ENCODE measurements around the gene AFF2.
"Not testable (repeated sequence)": the region's sequence is repeated elsewhere in the genome, so short reads cannot be mapped to it uniquely, and the experiment has no call there.

Gene AFF2

DNA sequence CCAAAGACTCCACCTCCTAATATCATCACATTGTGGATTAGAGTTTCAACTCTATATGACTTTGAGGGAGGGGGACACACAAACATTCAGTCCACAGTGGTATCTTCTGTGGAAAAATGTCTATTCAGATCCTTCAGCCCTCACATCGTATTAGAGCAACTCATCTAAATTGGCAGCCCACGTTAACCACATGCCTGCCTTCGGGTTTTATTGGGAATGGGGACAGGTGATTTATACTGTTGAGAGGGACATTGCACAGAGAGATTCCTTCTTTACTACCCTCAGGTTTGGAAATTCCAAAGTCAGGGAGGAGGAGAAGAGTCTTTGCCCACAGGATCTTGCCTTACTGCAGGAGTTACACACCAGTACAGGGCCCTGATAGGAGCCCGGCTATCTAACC, 372.5 kb downstream of the AFF2 start:
- no peaks in the 10 kb centered on the region for H3K27me3 ChIP-seq
- H3K4me2 ChIP-seq, result no peak overlapping the region
- H4K20me1 ChIP-seq, result peaks cover 93% of the 10 kb centered on the region
- H3K4me3 ChIP-seq, result no peak overlapping the region
- no peak overlapping the region for H3K9ac ChIP-seq
- no peak for TF ChIP-seq Cebpa-rat (IDR thresholded peaks at IDR 0.05)
- H3K36me3 ChIP-seq, result peaks cover 67% of the 10 kb centered on the region
- H3K4me1 ChIP-seq, result no peaks in the 10 kb centered on the region
- H3K27ac ChIP-seq, result no peak overlapping the region
- H3K9me3 ChIP-seq, result no peaks in the 10 kb centered on the region

DNA sequence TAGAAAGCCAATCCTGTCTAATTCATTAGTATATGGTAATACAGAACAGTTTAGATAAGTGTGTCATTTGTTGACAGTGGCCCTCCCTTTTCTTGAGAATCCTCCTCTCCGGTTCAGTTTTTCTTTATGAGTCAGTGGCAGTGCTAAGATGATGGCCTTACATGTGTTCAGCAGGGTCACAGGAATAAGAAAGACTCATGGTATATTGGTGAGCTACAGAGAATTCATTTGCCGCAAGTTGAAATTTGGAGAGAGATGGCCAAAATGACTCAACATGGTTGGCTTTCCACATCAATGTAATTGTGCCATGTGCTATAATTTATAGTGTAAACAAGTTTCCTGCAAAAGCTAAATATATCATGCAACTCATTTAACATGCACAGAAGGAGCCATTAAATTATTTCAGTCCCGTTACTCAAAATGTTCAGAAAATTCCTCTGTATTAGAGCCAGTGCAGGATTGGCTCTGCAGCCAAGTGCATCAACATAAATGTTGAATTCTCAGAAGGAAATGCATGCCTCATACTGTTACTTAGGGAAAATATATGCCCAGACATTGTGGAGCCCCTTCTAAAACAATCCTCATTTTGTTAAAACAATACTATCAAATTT, 374.3 kb downstream of the AFF2 start:
- no peaks in the 10 kb centered on the region for H3K4me1 ChIP-seq
- H3K36me3 ChIP-seq, result peaks cover 52% of the 10 kb centered on the region
- H4K20me1 ChIP-seq, result peaks cover 96% of the 10 kb centered on the region
- H3K4me3 ChIP-seq, result no peak overlapping the region
- no peaks in the 10 kb centered on the region for H3K9me3 ChIP-seq
- no peaks in the 10 kb centered on the region for H3K27me3 ChIP-seq
- H3K27ac ChIP-seq, result no peak overlapping the region
- H3K9ac ChIP-seq, result no peak overlapping the region
- no peak for TF ChIP-seq Cebpa-rat (IDR thresholded peaks at IDR 0.05)
- H3K4me2 ChIP-seq, result no peak overlapping the region

DNA sequence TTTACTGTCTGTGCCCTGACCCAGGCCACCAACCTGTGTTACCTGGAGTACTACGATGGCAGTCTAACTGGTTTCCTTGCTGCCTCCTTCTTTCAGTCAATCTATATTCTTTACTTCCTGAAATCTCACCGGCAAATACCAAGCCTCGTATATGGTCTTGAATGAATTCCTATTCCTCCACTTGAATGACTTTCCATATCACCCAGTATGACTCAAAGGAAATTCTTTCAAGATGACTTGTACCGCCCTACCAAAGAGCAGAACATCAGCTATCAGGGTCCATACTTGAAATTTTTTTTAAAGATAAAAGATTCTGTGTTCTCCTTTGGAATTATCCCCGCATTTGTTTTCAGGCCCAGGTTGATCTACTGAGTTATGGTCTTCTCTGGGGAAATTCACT, 378.0 kb downstream of the AFF2 start:
- H3K27ac ChIP-seq, result no peak overlapping the region
- TF ChIP-seq Cebpa-rat (IDR thresholded peaks at IDR 0.05), result no peak
- peaks cover 79% of the 10 kb centered on the region for H4K20me1 ChIP-seq
- H3K4me3 ChIP-seq, result no peak overlapping the region
- H3K27me3 ChIP-seq, result no peaks in the 10 kb centered on the region
- no peaks in the 10 kb centered on the region for H3K4me1 ChIP-seq
- no peaks in the 10 kb centered on the region for H3K9me3 ChIP-seq
- H3K36me3 ChIP-seq, result peaks cover 43% of the 10 kb centered on the region
- H3K9ac ChIP-seq, result no peak overlapping the region
- no peak overlapping the region for H3K4me2 ChIP-seq

DNA sequence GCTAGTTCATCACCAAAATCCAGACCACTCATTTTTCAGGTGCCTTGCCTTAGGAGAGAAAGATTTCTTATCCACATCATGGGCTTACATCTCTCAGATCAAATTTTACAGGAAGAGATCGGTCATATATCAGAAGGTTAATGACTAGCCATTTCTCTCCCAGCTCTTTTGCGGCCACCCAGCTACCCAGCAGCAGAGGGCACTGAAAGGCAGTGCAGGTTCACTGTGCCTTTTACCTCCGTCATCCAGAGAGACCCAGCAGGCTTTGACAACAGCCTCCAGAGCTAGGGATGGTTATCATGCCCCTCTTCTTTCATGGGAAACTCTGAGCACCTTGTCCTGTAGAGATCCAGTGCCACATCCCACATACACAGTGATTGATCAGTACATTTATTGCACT, 384.8 kb downstream of the AFF2 start:
- H3K4me1 ChIP-seq, result no peaks in the 10 kb centered on the region
- TF ChIP-seq Cebpa-rat (IDR thresholded peaks at IDR 0.05), result no peak
- peaks cover 78% of the 10 kb centered on the region for H3K36me3 ChIP-seq

DNA sequence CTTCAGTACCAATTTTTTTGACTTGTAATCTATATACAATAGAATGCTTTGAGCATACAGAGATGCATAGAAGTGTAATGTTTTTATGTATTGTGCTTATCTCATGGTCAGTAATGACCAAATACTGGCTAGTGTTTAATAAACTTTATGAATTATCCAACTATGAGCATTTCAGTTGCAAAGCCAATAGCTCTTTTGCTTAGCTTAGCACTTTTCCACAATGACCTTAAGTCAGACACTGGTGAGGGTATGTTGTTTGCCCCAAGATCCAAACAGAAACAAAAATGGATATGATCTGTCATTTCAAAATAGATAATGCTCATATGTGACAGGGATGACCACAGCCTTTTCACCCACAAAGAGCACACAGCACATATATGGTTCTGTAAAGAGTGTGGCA, 393.0 kb downstream of the AFF2 start:
- H3K4me1 ChIP-seq, result no peaks in the 10 kb centered on the region
- no peak overlapping the region for H3K4me3 ChIP-seq
- no peak overlapping the region for H3K9ac ChIP-seq
- no peak overlapping the region for H3K4me2 ChIP-seq
- H4K20me1 ChIP-seq, result peaks cover 22% of the 10 kb centered on the region
- H3K9me3 ChIP-seq, result no peaks in the 10 kb centered on the region
- peaks cover 70% of the 10 kb centered on the region for H3K36me3 ChIP-seq
- TF ChIP-seq Cebpa-rat (IDR thresholded peaks at IDR 0.05), result no peak
- no peak overlapping the region for H3K27ac ChIP-seq
- H3K27me3 ChIP-seq, result no peaks in the 10 kb centered on the region

More for the DNA sequence above, 384.8 kb downstream of the AFF2 start:
- Histone ChIP-seq H3K4me2 (no peak overlapping the region), H3K27me3 (no peaks in the 10 kb centered on the region), H4K20me1 (peaks cover 34% of the 10 kb centered on the region), H3K4me3 (no peak overlapping the region), H3K9me3 (no peaks in the 10 kb centered on the region), H3K9ac (no peak overlapping the region), H3K27ac (no peak overlapping the region)

DNA sequence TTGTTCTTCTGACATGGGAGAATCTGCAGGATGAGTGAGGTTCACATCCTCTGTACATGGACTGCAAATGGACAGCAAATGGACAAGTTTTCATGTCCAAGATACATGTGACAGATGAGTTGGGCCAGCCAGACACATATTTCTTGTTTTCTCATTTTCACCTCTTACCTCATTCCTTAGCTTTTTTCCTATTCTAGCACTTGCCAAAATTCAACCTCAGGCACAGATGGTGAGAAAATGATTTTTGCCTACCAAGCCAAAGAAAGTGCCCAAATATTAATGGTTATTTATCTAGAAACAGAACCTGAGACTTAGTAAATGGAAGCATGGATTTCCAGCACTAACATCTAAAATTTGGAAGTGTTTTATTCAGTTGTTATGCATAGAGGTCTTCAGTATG, 402.2 kb downstream of the AFF2 start:
- no peak for TF ChIP-seq Cebpa-rat (IDR thresholded peaks at IDR 0.05)
- Histone ChIP-seq H3K9me3 (peaks cover 22% of the 10 kb centered on the region), H3K9ac (no peak overlapping the region), H3K27me3 (no peaks in the 10 kb centered on the region), H3K36me3 (peaks cover 85% of the 10 kb centered on the region), H3K27ac (no peak overlapping the region), H3K4me1 (no peaks in the 10 kb centered on the region), H4K20me1 (0 out of 2 replicates have a peak, but pooled peaks cover 7% of the 10 kb centered on the region), H3K4me2 (no peak overlapping the region), H3K4me3 (no peak overlapping the region)

DNA sequence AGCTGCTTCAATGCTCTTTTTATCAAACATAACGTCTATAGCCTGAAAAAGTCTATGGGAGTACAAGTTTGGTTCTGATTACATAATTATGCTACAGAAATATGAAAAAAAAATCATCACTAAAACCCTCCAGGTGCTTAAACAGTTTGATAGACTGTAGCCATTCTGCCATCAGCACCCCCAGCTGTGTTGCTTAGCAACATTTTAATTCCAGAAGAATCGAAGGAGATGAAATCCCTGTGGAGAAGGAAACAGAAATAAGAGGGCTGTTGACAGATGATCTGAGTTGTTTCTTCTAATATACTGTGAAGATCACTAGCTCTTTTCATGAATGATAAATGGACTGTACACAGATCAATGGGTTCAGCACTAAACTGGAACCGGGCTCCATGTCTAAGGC, 402.8 kb downstream of the AFF2 start:
- no peak overlapping the region for H3K4me2 ChIP-seq
- no peaks in the 10 kb centered on the region for H3K4me1 ChIP-seq
- H3K36me3 ChIP-seq, result peaks cover 81% of the 10 kb centered on the region
- H3K9ac ChIP-seq, result no peak overlapping the region
- 0 out of 2 replicates have a peak, but pooled peaks cover 5% of the 10 kb centered on the region for H4K20me1 ChIP-seq
- no peak overlapping the region for H3K4me3 ChIP-seq
- H3K27ac ChIP-seq, result no peak overlapping the region
- TF ChIP-seq Cebpa-rat (IDR thresholded peaks at IDR 0.05), result no peak
- H3K27me3 ChIP-seq, result no peaks in the 10 kb centered on the region
- H3K9me3 ChIP-seq, result peaks cover 25% of the 10 kb centered on the region

DNA sequence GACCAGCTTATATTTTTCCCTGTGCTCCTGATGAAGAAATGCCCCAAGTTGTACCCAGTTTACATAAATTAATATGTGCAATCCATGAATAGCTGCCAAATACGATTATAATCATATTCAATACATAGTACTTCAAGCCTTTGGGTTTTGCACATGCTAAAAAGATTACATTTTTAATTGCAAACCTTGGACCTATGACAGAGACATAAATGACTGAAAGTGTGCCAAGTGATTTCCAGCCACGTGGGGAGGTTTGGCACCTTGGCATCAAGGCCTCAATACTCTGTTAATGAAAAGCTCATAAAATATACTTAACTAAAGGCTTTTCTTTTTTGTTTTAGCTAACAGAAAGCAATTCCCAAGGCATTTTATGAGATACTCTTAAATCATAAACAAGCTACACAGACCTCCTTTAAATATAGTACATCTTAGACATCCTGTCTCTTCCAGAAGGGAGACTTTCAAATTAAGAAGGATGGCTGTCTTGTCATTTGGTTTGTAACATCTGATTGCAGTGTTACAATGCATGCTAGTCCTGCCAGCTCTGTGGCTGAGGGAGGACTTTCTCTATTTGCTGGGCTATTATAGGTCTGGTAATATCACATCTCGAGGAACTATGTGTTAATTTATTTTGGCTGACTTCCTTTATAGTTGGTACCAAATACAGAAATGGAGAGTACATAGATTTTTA, 404.1 kb downstream of the AFF2 start:
- H3K9ac ChIP-seq, result no peak overlapping the region
- H3K27ac ChIP-seq, result no peak overlapping the region
- peaks cover 29% of the 10 kb centered on the region for H3K9me3 ChIP-seq
- TF ChIP-seq Cebpa-rat (IDR thresholded peaks at IDR 0.05), result no peak
- H3K4me1 ChIP-seq, result no peaks in the 10 kb centered on the region
- H3K27me3 ChIP-seq, result no peaks in the 10 kb centered on the region
- no peak overlapping the region for H3K4me2 ChIP-seq
- no peak overlapping the region for H3K4me3 ChIP-seq
- peaks cover 92% of the 10 kb centered on the region for H3K36me3 ChIP-seq
- no peaks in the 10 kb centered on the region for H4K20me1 ChIP-seq

DNA sequence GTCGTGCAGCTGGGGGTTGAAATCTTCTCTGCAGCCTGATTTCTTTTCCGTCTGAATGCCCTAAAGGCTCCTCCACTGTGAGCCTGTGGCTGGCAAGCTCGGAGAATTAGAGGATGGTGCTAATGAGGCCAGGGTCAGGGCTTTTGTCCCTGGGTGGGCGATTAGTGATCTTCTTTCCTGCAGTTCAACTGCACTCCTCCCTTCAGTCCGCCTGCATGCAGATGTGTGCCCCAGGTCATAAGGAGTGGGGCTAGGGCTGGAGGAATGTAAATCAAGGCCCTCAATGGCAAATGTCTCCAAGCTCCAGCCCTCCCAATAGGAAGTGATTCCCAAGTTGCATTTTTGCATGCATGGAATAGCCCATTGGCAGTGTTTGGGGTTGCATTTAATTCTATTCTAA, 405.0 kb downstream of the AFF2 start:
- H3K4me3 ChIP-seq, result no peak overlapping the region
- peaks cover 29% of the 10 kb centered on the region for H3K9me3 ChIP-seq
- no peak overlapping the region for H3K27ac ChIP-seq
- H3K36me3 ChIP-seq, result peaks cover 95% of the 10 kb centered on the region
- H3K4me2 ChIP-seq, result no peak overlapping the region
- H3K4me1 ChIP-seq, result no peaks in the 10 kb centered on the region
- H4K20me1 ChIP-seq, result no peaks in the 10 kb centered on the region
- H3K9ac ChIP-seq, result no peak overlapping the region
- H3K27me3 ChIP-seq, result no peaks in the 10 kb centered on the region
- TF ChIP-seq Cebpa-rat (IDR thresholded peaks at IDR 0.05), result no peak

DNA sequence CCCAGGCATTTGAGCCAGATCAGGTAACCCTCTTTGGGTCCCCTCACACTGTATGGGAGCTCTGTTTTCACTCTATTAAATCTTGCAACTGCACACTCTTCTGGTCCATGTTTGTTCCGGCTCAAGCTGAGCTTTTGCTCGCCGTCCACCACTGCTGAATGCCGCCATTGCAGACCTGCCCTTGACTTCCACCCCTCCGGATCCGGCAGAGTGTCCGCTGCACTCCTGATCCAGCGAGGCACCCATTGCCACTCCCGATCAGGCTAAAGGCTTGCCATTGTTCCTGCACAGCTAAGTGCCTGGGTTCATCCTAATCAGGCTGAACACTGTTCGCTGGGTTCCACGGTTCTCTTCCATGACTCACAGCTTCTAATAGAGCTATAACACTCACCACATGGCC, 406.2 kb downstream of the AFF2 start:
- not testable (repeated sequence) for H3K9ac ChIP-seq, H3K4me1 ChIP-seq, H3K4me3 ChIP-seq, H3K27ac ChIP-seq, H3K4me2 ChIP-seq, H3K27me3 ChIP-seq, H4K20me1 ChIP-seq
- Histone ChIP-seq H3K36me3 (peaks cover 93% of the 10 kb centered on the region), H3K9me3 (peaks cover 29% of the 10 kb centered on the region)
